T-helper 9 cell (primary cell): ENCODE measurements around the gene FREM1.

Source experiments
- DNase-seq: peaks from one replicate; pipeline ENCODE4 v3.0.0-alpha.2; 2020

FREM1 gene

DNA sequence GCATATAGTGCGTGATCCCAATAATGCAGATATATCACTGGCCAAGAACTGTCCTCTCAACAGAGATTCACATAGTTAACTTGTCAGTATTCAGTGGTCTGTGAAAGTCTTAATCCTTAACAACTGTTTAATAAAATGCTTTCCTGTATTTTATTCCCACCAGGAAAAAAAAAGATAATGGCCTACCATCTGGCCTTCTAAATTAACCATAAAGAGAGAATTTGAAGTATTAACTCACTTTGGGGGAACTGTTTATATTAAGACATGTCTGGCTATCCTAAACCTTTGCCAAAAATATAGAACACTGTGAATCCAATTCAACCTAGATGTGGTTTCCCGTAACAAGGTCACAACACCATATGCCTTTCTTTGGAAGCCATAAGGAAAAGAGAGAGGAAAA lies 818 bp upstream of the FREM1 start:
- DNase-seq: no peak

- DNase-seq: no peak
These were observed 647 bp downstream of the FREM1 start for GRCh38 chr9:14909601-14909960.

DNA sequence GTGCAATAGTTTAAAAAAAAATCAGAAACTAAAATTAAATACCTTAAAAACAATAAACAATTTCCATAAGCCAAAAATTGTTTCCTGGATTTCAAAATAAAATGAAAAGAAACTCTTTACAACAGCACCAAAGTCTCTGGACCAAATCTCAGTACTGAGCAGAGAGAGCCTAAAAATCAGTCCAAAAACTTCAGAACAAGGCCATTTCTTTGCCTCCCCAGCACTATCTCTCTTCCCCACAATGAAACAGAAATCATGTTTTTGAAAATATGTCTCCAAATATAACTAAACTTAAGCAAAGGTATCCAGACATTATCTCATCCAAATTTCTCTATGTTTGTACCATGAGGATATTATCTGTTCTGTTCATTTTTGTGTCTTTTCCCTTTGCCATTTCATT lies 1.0 kb downstream of the FREM1 start:
- no peak for DNase-seq

GRCh38 chr9:14908295-14909180 lies 1.7 kb downstream of the FREM1 start:
- no peak for DNase-seq

GRCh38 chr9:14907696-14908095 lies 2.5 kb downstream of the FREM1 start:
- no peak for DNase-seq

DNA sequence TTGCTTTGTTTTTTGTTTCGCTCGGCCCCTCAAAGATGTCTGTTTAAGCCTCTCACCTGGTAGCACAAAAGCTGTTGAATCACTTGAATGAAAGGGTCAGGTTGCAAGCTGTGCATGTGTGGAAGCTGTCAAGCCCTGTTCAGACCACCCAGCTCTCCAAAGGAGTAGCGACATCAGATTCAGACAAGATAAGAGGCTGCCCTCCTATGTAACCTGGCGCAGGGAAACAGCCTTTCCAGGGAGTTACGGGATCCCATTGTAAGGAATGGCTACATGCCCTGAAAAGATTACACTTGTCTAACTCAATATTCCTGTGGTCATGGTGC lies 2.9 kb downstream of the FREM1 start:
- no peak for DNase-seq

GRCh38 chr9:14906644-14907359 lies 3.4 kb downstream of the FREM1 start:
- DNase-seq: no peak

DNA sequence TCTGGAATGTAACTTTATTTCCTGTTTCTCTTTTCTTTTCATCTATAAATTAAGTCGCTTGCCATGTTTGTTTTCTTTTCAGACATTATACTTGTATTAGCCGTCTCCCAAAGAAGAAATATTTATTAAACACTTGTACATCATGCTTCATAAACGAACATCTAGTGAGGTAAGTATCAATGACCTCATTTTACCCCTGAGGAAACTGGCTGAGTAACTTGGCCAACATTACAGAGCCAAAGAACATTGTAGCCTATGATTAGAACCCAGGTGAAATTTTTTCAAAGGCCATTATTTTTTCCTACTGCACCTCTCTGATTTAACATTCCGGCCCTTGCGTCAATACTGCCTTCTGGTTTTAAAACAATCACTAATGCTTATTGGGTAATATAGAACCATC lies 4.2 kb downstream of the FREM1 start:
- DNase-seq: no peak

- no peak for DNase-seq
These were observed 7.2 kb downstream of the FREM1 start for GRCh38 chr9:14903040-14903439.

DNA sequence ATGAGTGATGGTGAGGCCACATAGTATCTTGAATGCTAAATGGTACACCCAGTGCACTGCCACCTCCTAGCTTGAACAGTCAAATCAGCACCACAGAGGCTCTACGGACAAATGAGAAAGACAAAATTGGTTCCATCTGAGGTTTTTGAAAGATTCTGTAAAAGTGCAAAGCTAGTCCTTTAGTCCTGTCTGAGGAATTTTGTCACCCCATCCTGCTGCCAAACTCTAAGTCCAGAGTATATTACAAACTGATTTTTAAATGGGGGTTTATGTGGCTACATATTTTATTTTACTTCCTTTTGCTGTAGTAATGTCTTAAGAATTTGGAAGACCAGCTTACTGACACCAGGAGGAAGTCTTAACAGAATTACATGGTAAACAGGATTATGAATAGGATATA lies 7.7 kb downstream of the FREM1 start:
- no peak for DNase-seq

GRCh38 chr9:14899815-14900193 lies 10.4 kb downstream of the FREM1 start:
- DNase-seq: no peak

DNA sequence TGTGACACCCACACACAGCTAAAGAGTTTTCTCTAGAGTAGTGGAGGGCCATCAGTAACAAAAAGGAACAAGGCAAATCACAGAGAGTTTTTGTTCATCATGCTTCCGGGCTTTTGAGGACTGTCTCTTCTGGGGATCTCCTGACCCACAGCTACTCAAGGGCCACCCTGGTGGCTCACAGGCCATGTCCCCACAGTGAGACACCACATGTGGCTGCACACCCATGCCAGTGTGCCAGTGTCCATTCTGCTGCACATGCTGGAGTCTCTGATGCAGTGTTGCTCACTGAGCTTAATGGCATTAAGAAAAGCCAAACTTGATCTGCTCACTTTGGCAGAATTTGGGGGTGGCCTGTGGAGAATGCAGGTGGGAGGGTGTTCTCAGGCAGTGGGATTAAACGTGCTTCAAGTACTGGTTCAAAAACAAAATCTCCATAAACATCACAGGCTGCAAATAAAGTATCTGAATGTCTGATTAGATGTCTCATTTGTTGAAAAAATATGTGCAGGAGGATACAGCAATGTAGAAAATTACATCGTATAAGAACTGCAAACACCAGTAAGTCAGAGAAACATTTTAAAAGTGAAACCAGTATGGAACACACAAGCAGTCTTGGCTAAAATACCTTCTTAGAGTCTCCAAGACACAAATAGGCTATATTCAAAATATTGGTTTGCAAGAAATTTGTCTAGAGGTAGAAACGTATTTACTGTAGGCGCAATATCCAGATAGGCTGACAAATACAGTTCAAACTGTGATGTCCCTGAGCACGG lies 11.0 kb downstream of the FREM1 start:
- no peak for DNase-seq

- DNase-seq: no peak
These were observed 14.4 kb downstream of the FREM1 start for GRCh38 chr9:14895806-14896205.

GRCh38 chr9:14893280-14893679 lies 16.9 kb downstream of the FREM1 start:
- no peak for DNase-seq

DNA sequence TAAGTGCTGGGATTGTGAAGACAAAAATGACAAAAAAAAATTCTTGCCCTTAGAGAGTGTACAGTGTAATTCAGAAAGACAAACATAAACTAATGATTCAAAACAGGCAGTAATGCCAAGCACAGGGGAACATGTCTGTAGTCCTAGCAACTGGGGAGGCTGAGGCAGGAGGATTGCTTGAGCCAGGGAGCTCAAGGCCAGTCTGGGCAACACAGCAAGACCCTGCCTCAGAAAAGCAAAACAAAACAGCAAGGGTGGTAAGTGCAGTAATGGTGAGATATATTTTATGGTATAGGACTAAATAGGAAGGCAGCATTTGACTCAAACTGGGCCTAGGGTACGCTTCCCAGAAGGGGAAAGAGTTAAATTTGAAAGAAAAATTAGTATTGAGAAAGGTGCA lies 18.9 kb downstream of the FREM1 start:
- DNase-seq: no peak

- DNase-seq: no peak
These were observed 20.8 kb downstream of the FREM1 start for GRCh38 chr9:14889451-14889850.

GRCh38 chr9:14888875-14889274 lies 21.4 kb downstream of the FREM1 start:
- DNase-seq: no peak

- DNase-seq: no peak
These were observed 22.0 kb downstream of the FREM1 start for GRCh38 chr9:14888272-14888671.

- DNase-seq: no peak
These were observed 23.1 kb downstream of the FREM1 start for GRCh38 chr9:14887149-14887548.

DNA sequence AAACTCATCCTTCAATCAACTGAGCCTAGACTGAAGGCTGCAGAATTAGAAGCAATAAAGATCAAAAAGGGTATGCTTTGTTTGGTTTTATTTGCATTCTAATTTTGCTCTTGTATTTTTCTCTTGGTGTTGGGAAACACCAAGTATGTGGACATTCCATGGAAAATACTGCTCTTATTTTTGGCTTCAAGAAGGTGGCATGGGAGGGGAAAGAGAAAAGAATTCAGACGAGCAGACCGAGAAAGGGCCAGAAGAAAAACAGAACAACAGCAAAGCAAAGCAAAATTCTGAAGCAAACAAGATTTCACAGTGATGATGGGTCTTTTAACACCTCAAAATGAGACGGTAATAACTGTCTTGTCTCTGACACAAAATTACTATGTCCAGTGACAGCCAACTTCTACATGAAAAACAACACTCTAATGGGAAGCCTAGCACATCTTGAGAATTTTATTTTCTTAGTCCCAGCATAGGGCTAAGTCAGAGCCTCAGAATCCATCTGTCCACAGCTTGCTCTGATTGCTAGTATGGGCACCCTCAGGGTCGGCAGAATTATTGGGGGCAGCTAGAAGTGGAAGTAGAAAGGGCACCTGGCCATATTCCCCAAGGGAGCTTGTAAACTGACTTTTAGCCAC lies 26.8 kb downstream of the FREM1 start:
- DNase-seq: no peak

GRCh38 chr9:14882090-14882489 lies 28.1 kb downstream of the FREM1 start:
- DNase-seq: no peak

DNA sequence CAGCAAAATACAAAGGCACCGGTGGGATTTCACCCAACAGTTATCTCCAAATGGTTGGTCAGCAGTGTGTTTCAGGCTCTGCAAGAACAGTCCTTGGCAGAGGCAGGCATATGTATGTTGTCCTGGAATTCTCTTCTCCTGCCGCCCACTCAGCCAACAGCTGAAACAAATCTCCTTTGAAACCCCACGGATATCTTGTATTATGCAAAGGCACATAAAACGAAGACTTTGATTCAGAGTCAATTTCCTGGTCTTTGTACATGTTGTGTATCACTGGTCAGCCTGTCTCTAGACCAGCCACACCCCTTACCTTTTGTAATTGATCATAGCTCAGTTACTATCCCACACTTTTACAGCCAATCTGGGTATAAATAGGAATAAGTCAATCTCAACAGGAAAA lies 29.2 kb downstream of the FREM1 start:
- DNase-seq: no peak

- DNase-seq: no peak
These were observed 40.1 kb downstream of the FREM1 start for GRCh38 chr9:14870090-14870489.
